Astrocyte of the hippocampus (primary cell): Measurements from ENCODE around the gene PARD6G.

Experiments used
- DNase-seq: peaks from one replicate; pipeline ENCODE4 v3.0.0; 2011; ENCODE audit warnings: low read depth, low spot score

The PARD6G gene

GRCh38 chr18:80191264-80191663 is 56.0 kb downstream of the PARD6G start:
- no peak for DNase-seq

- no peak for DNase-seq
Measured at GRCh38 chr18:80190311-80190710, 57.0 kb downstream of the PARD6G start.

DNA sequence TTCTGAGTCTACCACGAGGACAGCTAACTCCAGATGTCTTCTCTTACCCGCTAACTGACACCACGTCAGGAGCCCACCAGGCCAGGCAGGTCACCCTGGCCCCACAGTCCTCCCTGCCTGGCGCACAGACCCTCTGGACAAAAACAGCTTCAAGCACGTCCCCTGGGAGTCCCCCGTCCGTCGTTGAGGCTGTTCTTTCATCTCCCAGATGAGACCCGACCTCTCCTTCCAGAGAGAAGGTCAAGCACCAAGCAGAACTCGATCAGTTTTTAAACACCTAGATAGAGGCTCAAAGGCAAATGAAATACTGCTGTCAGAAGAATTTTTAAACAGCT is 57.8 kb downstream of the PARD6G start:
- no peak for DNase-seq

- no peak for DNase-seq
Measured at GRCh38 chr18:80188643-80189530, 58.4 kb downstream of the PARD6G start.

DNA sequence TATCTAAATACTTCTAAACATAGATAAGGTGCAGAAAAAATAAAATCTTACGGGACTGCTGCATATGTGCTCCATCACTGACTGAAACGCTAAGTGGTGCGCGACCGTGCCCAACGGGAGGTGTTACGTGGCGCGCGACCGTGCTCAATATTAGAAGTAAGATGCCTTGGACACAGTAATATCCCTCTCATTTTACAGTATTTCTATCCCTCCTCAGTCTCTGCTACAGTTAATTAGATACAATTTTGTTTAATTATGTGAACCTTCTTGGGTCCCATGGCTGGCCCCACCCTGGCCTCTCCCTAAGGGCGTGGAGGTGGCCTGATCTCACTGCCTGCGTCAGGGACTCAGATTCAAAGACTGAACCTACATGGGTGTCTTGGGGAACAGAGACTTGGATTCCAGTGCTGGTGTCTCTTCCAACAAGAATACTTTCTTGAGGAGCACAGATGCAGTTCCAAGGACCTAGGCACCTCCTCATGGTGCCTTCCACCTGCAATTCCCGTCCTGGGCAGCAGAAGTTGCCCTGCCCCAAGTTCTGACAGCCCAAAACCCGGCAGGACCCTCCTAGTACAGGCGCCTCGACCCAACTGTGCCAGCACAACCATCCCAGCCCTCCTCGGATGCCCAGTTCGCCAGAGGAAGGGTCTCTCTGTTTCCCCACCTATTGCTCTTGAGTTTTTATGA is 59.2 kb downstream of the PARD6G start:
- no peak for DNase-seq

DNA sequence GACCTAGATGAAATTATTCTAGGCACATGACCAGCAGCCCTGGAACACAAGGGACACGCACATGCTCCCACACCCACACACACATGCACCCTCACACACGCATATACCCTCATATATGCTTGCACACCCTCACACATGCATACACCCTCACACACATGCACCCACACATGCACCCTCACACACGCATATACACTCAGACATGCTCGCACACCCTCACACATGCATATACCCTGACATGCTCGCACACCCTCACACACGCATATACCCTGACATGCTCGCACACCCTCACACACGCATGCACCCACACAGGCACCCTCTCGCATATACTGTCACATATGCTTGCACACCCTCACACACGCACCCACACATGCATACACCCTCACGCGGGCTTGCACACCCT is 61.8 kb downstream of the PARD6G start:
- DNase-seq, result no peak

- no peak for DNase-seq
Measured at GRCh38 chr18:80184243-80184772, 63.0 kb downstream of the PARD6G start.

DNA sequence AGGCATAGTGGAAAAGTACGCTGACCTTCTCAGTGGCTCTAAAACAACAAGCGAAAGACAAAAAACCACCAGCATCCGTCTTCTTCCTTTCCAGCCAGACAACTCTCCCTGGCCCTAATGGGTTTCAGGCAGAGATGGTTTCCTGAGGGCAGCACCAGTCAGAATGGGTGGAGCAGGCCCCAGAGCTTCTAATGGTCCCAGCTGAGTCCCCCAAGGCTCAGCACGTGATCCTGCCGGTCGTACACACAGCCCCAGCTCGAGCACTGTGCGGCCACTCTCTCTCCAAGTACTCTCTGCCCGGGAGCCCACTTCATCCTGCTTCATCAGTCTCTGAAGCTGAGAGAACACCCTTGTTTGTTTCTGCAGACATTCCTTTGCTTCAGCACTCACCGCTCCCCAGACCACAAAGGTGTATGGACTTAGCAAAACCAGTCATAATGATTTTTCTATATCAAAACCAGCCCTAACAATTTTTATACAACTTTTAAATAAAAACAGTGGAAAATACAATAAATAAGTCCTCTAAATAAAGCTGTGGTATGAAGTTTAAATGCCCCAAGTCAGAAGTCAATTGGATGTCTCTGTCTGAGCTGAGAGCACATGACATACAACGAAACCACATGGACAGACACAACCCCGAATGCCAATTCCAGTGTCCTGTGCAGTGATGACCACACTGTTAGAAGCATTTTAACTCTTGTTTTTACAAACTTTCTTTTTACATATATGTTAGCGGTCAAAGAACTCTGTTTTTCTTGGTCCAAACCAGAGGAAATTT is 63.9 kb downstream of the PARD6G start:
- no peak for DNase-seq

DNA sequence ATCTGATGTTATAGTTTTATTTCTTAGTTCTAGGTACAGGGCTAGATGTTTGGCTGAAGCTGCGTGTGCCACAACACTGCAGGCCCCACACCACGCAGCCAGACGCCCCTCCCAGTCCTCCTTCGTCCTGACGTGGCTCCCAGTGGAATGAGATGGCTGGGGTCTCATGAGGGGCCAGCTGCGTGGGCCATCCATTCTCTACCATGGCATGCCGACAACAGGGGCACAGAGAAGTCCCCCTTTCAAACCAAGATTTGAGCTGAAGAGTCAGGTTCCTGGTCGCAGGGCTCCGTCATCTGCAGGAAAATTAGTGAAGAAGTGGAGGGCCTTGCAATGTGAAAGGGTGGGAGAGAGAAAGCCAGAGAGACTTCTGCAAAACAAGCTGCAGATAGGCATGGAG is 64.5 kb downstream of the PARD6G start:
- DNase-seq, result no peak

DNA sequence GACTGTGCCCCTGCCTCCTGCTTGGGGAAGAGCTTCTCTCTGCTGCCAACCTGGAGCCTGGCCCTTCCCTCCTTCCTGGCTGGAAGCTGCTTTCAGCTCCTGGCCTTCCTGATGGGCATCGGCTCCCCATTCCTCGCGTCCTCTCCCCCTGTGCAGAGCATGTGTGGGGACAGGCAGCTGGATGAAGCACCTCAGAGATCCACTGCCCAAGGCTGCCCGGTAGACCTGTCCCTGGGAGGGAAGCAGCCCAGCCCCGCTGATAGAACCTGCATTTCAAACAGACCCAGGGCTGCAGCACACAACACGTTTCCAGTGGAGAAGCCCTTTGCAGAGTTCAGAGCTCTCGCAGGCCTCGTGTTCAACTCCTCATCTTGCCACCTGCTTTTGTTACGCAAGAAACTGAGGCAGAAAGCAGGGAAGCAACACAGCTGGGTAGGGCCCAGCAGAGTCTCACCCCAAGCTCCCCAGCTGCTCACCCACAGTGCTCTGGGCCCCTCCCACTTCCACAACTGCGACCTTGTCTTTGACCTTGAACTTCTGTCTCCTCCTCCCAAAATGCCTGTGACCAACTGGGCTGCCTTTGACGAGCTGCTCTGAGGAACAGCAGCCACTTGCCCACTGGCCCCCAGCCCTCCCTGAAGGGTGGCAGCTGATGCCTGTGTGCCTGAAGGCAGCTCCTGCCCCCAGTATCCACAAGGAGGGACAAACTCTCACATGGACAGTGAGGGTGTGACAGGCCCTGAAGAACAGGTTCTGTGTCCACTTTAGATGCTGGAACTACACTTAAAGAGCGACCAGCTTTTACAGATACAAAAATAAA is 65.5 kb downstream of the PARD6G start:
- DNase-seq, result no peak

GRCh38 chr18:80180778-80181564 is 66.3 kb downstream of the PARD6G start:
- no peak for DNase-seq

GRCh38 chr18:80179857-80180558 is 67.3 kb downstream of the PARD6G start:
- no peak for DNase-seq

DNA sequence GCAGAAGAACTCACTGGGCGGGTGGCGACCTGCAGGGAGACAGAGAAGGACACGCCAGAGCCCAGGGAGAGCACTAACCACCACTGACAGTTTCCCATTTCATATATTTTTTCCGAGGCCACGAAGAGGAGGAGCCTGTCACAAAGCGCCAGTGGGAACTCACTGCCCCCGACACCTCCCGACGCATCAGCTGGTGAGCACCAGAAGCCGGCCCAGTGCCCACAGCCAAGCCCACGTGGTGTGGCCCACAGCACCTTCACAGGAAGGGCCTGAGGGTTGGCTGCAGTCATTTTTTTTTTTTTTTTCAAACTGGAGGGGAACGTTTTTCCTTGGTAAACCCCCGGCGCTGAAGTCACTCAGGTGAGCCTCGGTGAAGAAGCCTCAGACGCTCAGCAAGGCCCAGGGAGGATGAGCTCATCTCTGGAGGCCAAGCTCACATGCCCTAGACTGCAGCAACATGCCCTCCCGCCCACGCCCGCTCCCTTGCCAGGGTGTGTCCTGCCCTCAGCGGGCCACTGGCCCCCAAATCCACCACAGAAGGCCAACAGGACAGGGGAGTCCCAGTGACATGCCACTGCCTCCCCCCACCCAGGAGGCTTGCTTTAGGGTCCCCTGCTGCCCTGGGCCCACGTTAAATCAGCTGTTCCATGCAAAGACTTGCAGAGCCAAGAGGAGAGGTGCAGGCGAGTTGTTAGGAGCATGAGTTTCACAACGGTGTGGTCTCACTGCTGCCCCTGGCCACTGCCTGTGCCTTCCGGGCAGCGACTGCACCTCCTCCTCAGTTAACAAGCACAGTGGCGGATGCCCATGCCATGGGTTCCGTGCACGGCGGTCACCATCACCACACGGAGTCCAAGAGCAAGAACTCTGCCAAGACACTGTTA is 68.1 kb downstream of the PARD6G start:
- DNase-seq, result no peak

GRCh38 chr18:80177128-80177527 is 70.2 kb downstream of the PARD6G start:
- no peak for DNase-seq

DNA sequence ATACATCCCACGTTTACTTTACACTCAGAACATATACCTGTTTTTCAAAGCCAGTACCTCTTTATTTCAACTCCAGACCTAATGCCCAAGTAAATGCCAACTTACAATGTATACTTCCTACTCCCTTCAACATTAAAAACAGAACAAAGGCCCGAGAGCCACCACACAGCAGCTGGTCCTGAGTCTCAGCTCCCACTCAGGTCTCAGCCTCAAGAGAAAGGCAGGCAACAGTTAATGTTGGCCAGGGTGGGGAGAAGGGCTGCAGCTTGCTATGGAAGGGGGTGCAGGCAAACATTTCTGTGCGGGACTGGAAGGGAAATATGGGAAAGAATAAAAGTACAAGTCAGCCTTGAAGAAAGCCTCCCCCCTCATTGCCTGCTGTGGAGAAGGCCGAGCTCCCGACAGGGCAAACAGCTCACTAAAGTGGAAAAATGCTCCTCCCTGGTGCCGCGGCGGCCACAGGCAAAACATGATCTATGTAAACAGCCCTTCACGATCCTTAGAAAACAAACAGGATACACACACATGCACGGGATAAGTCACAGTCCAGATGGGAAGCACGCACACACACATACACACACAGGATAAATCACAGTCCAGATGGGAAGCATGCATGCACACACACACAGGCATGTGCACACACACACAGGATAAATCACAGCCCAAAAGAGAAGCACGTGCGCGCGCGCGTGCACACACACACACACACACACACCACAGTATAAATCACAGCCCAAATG is 70.8 kb downstream of the PARD6G start:
- DNase-seq, result no peak

DNA sequence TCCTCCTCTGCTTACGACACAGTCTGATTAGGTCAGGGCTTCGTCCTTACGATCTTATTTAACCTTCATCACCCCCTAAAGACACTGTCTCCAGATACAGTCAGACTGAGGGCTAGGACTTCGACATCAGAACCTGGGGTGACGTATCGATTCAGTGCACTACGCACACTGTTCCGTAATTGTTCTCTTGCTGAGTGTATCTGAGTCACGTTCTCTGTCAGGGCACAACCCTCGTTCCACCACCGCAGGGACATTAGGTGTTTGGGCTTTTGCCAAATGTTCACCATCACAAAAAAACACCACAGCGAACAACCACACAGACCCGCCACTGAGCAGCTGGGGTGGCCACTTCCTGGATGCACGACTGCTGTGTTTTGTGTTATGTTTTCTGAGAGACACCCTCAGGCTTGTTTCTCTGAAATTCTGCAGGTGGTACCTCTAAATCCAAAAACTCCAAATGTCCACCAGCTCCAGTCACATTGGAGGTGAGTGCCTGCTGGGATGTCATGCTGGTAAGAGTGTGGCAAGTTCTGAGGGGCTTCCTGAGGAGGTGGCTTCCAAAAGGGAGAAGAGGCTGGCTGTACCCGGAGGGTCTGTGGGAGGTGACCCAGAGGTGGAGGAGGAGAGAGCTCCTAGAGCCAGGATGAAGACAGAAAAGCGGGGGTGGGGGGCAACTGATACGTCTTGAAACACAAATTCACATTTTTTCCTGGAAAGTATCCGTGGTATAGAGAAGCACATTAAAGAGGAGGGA is 71.7 kb downstream of the PARD6G start:
- DNase-seq, result peak; percentile 37

- DNase-seq, result no peak
Measured at GRCh38 chr18:80173060-80173459, 74.3 kb downstream of the PARD6G start.
